ENCODE data around the gene TMEM45A.
"Not testable (repeated sequence)": the region's sequence is repeated elsewhere in the genome, so short reads cannot be mapped to it uniquely, and the experiment has no call there.

Gene TMEM45A

GRCh38 chr3:100457811-100458210 lies 34.6 kb upstream of the TMEM45A start:
- no peaks in the 10 kb centered on the region for H3K9me3 ChIP-seq (replicated peaks in 1 of 11)
- H3K27me3 ChIP-seq: no peaks in the 10 kb centered on the region
- H4K20me1 ChIP-seq: no peaks in the 10 kb centered on the region
- H3K27ac ChIP-seq: no peak overlapping the region
- H3K36me3 ChIP-seq: no peaks in the 10 kb centered on the region
- peaks cover 10 to 21% (median 18%) of the 10 kb centered on the region in 10 experiments for H3K4me1 ChIP-seq
- no peak overlapping the region for H3K4me2 ChIP-seq
- H3K4me3 ChIP-seq: no peak overlapping the region
- no peak overlapping the region for H3K9ac ChIP-seq
- TF ChIP-seq Cebpa-rat (IDR thresholded peaks at IDR 0.05): no peak

- Histone ChIP-seq H3K36me3 (no peaks in the 10 kb centered on the region), H3K4me2 (no peak overlapping the region), H3K27ac (no peak overlapping the region), H4K20me1 (no peaks in the 10 kb centered on the region), H3K4me3 (no peak overlapping the region), H3K27me3 (no peaks in the 10 kb centered on the region), H3K9me3 (replicated peaks in 1 of 11) (no peaks in the 10 kb centered on the region), H3K9ac (no peak overlapping the region), H3K4me1 (peaks cover 10 to 21% (median 18%) of the 10 kb centered on the region in 10 experiments)
- TF ChIP-seq Cebpa-rat (IDR thresholded peaks at IDR 0.05): no peak
These were observed 33.6 kb upstream of the TMEM45A start for GRCh38 chr3:100458814-100459213.

GRCh38 chr3:100463002-100463401 lies 29.4 kb upstream of the TMEM45A start:
- Histone ChIP-seq H3K9ac (no peak overlapping the region), H3K27me3 (no peaks in the 10 kb centered on the region), H3K9me3 (replicated peaks in 1 of 11) (peaks cover 13 to 17% (median 14%) of the 10 kb centered on the region in 11 experiments), H3K4me1 (peaks cover 0 to 7% (median 0%) of the 10 kb centered on the region in 10 experiments; a peak in 2 of 20 replicates), H3K36me3 (no peaks in the 10 kb centered on the region), H3K4me2 (no peak overlapping the region), H3K4me3 (no peak overlapping the region), H3K27ac (no peak overlapping the region), H4K20me1 (no peaks in the 10 kb centered on the region)
- TF ChIP-seq Cebpa-rat (IDR thresholded peaks at IDR 0.05): no peak

- peaks cover 20 to 24% (median 21%) of the 10 kb centered on the region in 11 experiments for H3K9me3 ChIP-seq (replicated peaks in 1 of 11)
- no peak overlapping the region for H3K9ac ChIP-seq
- H3K4me2 ChIP-seq: no peak overlapping the region
- no peak overlapping the region for H3K27ac ChIP-seq
- H3K36me3 ChIP-seq: no peaks in the 10 kb centered on the region
- peaks cover 0 to 7% (median 0%) of the 10 kb centered on the region in 10 experiments; a peak in 2 of 20 replicates for H3K4me1 ChIP-seq
- TF ChIP-seq Cebpa-rat (IDR thresholded peaks at IDR 0.05): no peak
- H4K20me1 ChIP-seq: no peaks in the 10 kb centered on the region
- H3K27me3 ChIP-seq: no peaks in the 10 kb centered on the region
- H3K4me3 ChIP-seq: no peak overlapping the region
These were observed 28.7 kb upstream of the TMEM45A start for GRCh38 chr3:100463646-100464155.

DNA sequence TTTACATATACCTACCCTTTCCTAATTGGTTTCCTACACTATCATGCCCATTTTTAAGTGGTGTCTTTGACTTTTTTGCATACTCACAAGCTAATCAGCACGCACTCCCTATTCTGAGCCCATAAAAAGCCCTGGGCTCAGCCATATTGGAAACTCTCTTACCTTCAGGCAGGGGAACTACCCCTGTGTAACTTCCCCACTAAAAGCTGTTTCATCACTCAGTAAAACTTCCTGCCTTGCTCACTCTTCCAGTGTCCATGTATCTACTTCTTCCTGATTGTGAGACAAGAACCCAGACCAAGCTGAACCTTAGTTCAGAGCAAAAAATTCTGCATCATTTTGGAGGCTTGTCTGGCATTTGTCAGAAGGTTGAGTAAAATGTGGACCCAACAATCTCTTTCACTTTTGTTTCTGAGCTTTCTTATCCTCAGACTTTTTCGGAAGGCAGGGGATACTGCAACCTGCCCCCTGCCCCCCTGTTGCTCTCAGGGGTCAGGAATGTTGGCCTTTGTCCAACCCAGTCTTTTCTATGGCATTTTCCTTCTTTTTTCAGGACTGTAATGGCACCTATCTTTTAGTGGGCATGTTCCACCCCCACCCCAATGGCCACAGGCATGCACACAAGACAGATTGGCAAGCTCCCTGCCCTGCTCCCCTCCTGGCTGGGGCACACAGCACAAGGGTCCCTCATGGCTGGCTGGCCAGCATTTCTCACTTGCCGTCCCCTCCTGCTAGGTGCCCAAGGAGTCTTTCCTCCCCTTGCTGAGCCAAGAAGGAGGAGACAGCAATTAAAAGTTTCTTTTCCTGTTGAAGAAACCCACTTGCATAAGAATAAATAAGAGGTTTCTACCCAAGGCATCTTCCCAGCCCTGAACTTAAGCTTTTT lies 26.3 kb upstream of the TMEM45A start:
- Histone ChIP-seq H3K9me3 (replicated peaks in 1 of 11) (peaks cover 35 to 47% (median 43%) of the 10 kb centered on the region in 11 experiments), H3K27ac (no peak overlapping the region), H3K4me1 (peaks cover 0 to 7% (median 0%) of the 10 kb centered on the region in 10 experiments; a peak in 2 of 20 replicates), H3K36me3 (no peaks in the 10 kb centered on the region), H3K27me3 (no peaks in the 10 kb centered on the region), H4K20me1 (no peaks in the 10 kb centered on the region), H3K4me2 (no peak overlapping the region), H3K4me3 (no peak overlapping the region), H3K9ac (no peak overlapping the region)
- no peak for TF ChIP-seq Cebpa-rat (IDR thresholded peaks at IDR 0.05)

- Histone ChIP-seq H4K20me1 (no peaks in the 10 kb centered on the region), H3K4me2 (no peak overlapping the region), H3K9me3 (replicated peaks in 1 of 11) (peaks cover 35 to 47% (median 43%) of the 10 kb centered on the region in 11 experiments), H3K27me3 (no peaks in the 10 kb centered on the region), H3K27ac (no peak overlapping the region), H3K9ac (no peak overlapping the region), H3K4me1 (peaks cover 0 to 7% (median 0%) of the 10 kb centered on the region in 10 experiments; a peak in 2 of 20 replicates), H3K4me3 (no peak overlapping the region), H3K36me3 (no peaks in the 10 kb centered on the region)
- TF ChIP-seq Cebpa-rat (IDR thresholded peaks at IDR 0.05): no peak
These were observed 25.3 kb upstream of the TMEM45A start for GRCh38 chr3:100467133-100467532.

GRCh38 chr3:100468676-100469075 lies 23.7 kb upstream of the TMEM45A start:
- Histone ChIP-seq H3K9me3 (replicated peaks in 1 of 11) (peaks cover 35 to 47% (median 43%) of the 10 kb centered on the region in 11 experiments), H3K4me1 (peaks cover 0 to 7% (median 0%) of the 10 kb centered on the region in 10 experiments; a peak in 2 of 20 replicates), H3K4me3 (no peak overlapping the region), H3K27ac (no peak overlapping the region), H3K36me3 (no peaks in the 10 kb centered on the region), H3K27me3 (no peaks in the 10 kb centered on the region), H3K9ac (no peak overlapping the region), H4K20me1 (no peaks in the 10 kb centered on the region), H3K4me2 (no peak overlapping the region)
- no peak for TF ChIP-seq Cebpa-rat (IDR thresholded peaks at IDR 0.05)

DNA sequence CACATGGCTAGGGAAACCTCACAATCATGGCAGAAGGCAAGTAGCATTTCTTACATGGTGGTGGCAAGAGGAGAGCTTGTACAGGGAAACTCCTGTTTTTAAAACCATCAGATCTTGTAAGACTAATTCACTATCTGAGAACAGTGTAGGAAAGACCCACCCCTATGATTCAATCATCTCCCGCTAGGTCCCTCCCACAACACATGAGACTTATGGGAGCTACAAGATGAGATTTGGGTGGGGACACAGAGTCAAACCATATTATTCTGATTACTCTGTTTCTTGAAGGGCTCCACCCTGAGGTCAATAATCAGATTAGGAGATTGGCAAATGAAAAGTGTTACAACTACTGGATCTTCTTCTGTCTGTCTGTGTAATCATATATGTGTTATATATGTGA lies 21.5 kb upstream of the TMEM45A start:
- Histone ChIP-seq H3K36me3 (no peaks in the 10 kb centered on the region), H3K4me2 (no peak overlapping the region), H4K20me1 (no peaks in the 10 kb centered on the region), H3K9ac (no peak overlapping the region), H3K9me3 (replicated peaks in 1 of 11) (peaks cover 35 to 47% (median 43%) of the 10 kb centered on the region in 11 experiments), H3K4me3 (no peak overlapping the region), H3K27me3 (no peaks in the 10 kb centered on the region), H3K27ac (no peak overlapping the region), H3K4me1 (peaks cover 0 to 4% (median 0%) of the 10 kb centered on the region in 10 experiments; a peak in 2 of 20 replicates)
- no peak for TF ChIP-seq Cebpa-rat (IDR thresholded peaks at IDR 0.05)

DNA sequence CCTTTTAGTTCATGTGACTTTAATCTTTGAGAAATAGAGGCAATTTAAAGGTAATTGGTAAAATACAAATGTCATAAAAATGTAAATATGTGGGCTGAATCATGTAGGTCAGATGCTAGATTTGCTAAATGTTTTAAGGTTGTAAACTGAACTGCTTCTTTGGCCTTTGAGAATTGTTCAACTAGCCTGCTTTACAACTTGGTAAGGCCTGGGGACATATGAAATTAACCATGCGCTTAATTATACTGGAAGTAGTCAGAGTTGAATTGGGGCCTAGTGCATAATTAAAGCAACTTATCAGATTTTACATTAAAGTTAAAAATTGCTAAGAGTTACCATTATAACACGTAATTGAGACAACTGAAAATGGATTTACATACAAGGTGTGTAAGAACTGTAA lies 21.0 kb upstream of the TMEM45A start:
- no peak overlapping the region for H3K4me2 ChIP-seq
- no peak for TF ChIP-seq Cebpa-rat (IDR thresholded peaks at IDR 0.05)
- H3K4me3 ChIP-seq: no peak overlapping the region
- no peaks in the 10 kb centered on the region for H3K27me3 ChIP-seq
- H3K9me3 ChIP-seq (replicated peaks in 1 of 11): peaks cover 35 to 46% (median 43%) of the 10 kb centered on the region in 11 experiments
- no peak overlapping the region for H3K9ac ChIP-seq
- H3K4me1 ChIP-seq: no peaks in the 10 kb centered on the region
- H3K36me3 ChIP-seq: no peaks in the 10 kb centered on the region
- H3K27ac ChIP-seq: no peak overlapping the region
- no peaks in the 10 kb centered on the region for H4K20me1 ChIP-seq

DNA sequence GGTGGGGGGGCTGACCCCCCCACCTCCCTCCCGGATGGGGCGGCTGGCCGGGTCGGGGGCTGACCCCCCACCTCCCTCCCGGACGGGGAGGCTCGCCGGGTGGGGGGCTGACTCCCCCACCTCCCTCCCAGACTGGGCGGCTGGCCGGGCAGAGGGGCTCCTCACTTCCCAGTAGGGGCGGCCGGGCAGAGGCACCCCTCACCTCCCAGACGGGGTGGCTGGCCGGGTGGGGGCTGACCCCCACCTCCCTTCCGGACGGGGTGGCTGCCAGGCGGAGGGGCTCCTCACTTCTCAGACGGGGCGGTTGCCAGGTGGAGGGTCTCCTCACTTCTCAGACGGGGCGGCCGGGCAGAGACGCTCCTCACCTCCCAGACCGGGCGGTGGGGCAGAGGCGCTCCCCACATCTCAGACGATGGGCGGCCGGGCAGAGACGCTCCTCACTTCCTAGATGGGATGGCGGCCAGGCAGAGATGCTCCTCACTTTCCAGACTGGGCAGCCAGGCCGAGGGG lies 14.5 kb upstream of the TMEM45A start:
- H3K9me3 ChIP-seq (replicated peaks in 1 of 11); H3K4me1 ChIP-seq; H3K9ac ChIP-seq; H3K27me3 ChIP-seq; H3K4me3 ChIP-seq; H4K20me1 ChIP-seq; H3K27ac ChIP-seq; H3K4me2 ChIP-seq; H3K36me3 ChIP-seq: not testable (repeated sequence)

GRCh38 chr3:100478521-100478920 lies 13.9 kb upstream of the TMEM45A start:
- H3K4me3 ChIP-seq; H3K27me3 ChIP-seq; H3K9me3 ChIP-seq (replicated peaks in 1 of 11); H3K4me2 ChIP-seq; H3K4me1 ChIP-seq; H3K9ac ChIP-seq; H4K20me1 ChIP-seq; H3K36me3 ChIP-seq; H3K27ac ChIP-seq: not testable (repeated sequence)

Measured in BLaER1 treated with 17β-estradiol and CSF1 and Interleukin-3, amounts not matched to agents 10 nM and 100 nM (cell line).